HepG2 (cell line): ENCODE results near the gene GABRR3. TPM values are rescaled to one million over a fixed set of nuclear protein-coding genes. Genes with fewer than 3 reads are reported as not detected.

Source experiments
- HMG20A ChIP-seq: IDR thresholded peaks from 2 replicates; pipeline ENCODE4 v1.6.1; 2016; ENCODE audit warnings: borderline replicate concordance
- MAZ ChIP-seq, 2 experiments: sonication (generic) in 1 of 2; formaldehyde crosslinking in 1 of 2; IDR thresholded peaks; 2 replicates each; pipeline versions ENCODE4 v1.5.0 to v1.6.1; 2012 to 2020; ENCODE audit warnings: low read depth in 2 of 2, mild to moderate bottlenecking in 2 of 2, borderline replicate concordance in 1 of 2, improper control_type of control experiment in 1 of 2, low read length in 1 of 2, missing genetic modification reagents in 1 of 2, moderate library complexity in 1 of 2
- PATZ1 ChIP-seq: sonication (generic); formaldehyde crosslinking; IDR thresholded peaks from 2 replicates; pipeline ENCODE4 v1.4.0; 2020; ENCODE audit warnings: missing genetic modification reagents
- RCOR2 ChIP-seq: IDR thresholded peaks from 2 replicates; pipeline ENCODE4 v1.6.1; 2016; ENCODE audit warnings: missing biosample characterization, missing genetic modification reagents
- SIX4 ChIP-seq: sonication (generic); formaldehyde crosslinking; IDR thresholded peaks from 2 replicates; pipeline ENCODE4 v1.4.0; 2020; ENCODE audit warnings: missing genetic modification reagents
- STAT6 ChIP-seq: sonication (generic); formaldehyde crosslinking; IDR thresholded peaks from 2 replicates; pipeline ENCODE4 v1.4.0; 2020; ENCODE audit warnings: missing genetic modification reagents, mild to moderate bottlenecking, borderline replicate concordance
- UBTF ChIP-seq: sonication (generic); formaldehyde crosslinking; IDR thresholded peaks from 2 replicates; pipeline ENCODE4 v1.4.0; 2020; ENCODE audit warnings: mild to moderate bottlenecking, missing genetic modification reagents
- ZBTB34 ChIP-seq: sonication (generic); formaldehyde crosslinking; IDR thresholded peaks from 2 replicates; pipeline ENCODE4 v1.8.0; 2022; ENCODE audit warnings: mild to moderate bottlenecking, missing genetic modification reagents
- ZNF280D ChIP-seq: sonication (generic); formaldehyde crosslinking; IDR thresholded peaks from 2 replicates; pipeline ENCODE4 v1.5.1; 2020; ENCODE audit warnings: mild to moderate bottlenecking, missing genetic modification reagents
- ZNF503 ChIP-seq: sonication (generic); formaldehyde crosslinking; IDR thresholded peaks from 2 replicates; pipeline ENCODE4 v1.4.0; 2020; ENCODE audit warnings: missing genetic modification reagents
- ZNF629 ChIP-seq: sonication (generic); formaldehyde crosslinking; conservative IDR thresholded peaks from 2 replicates; pipeline ENCODE4 v1.5.0; 2020; ENCODE audit warnings: missing genetic modification reagents
- ZSCAN30 ChIP-seq: sonication (generic); formaldehyde crosslinking; IDR thresholded peaks from 2 replicates; pipeline ENCODE4 v1.5.0; 2020; ENCODE audit warnings: mild to moderate bottlenecking, missing genetic modification reagents
- polyA plus RNA-seq, 8 experiments: library from polyadenylated mRNA; depleted of rRNA in 3 of 8; stranded (reverse) in 7 of 8; unstranded in 1 of 8; fragments of >200 nt; fragmentation: Illumina TruSeq in 4 of 8; extraction: Trizol in 4 of 8; gene quantifications; 2 replicates each; pipeline versions ENCODE4 v1.2.1 to v1.2.3, GENCODE V29; 2011 to 2016; ENCODE audit warnings: low read depth in 4 of 8, missing spikeins in 1 of 8, mixed read lengths in 1 of 8; ENCODE audit not compliant: insufficient read depth in 1 of 8
- total RNA-seq, 5 experiments: library from RNA; depleted of rRNA; stranded (reverse); fragments of >200 nt; fragmentation: Illumina TruSeq; extraction: Trizol; gene quantifications; 2 replicates each; pipeline ENCODE4 v1.2.3, GENCODE V29; 2016; ENCODE audit warnings: low read depth in 1 of 5

GABRR3 gene
- total and polyA plus RNA-seq, 2 of the 13 experiments (the other 11 are each of a cell fraction or from before 2014, with no cell fraction given): 0.42 to 0.83 TPM

- peak; percentile 81 for TF ChIP-seq ZNF503 (CRISPR knock-in tag)
- no peak for TF ChIP-seq ZSCAN30
- peak; percentile 86 for TF ChIP-seq HMG20A
- TF ChIP-seq SIX4: peak; percentile 74; the same call in 1 of the 2 replicates
- peak; percentile 100 for TF ChIP-seq PATZ1 (CRISPR knock-in tag)
- 0 out of 2 replicates have a peak, but pooled peaks have one; percentile 47 for TF ChIP-seq MAZ (IDR thresholded peaks at IDR 0.05; ENCODE audit: borderline replicate concordance, low read depth, low read length)
- no peak for TF ChIP-seq MAZ (CRISPR knock-in tag; IDR thresholded peaks at IDR 0.05; ENCODE audit: low read depth)
- 0 out of 2 replicates have a peak, but pooled peaks have one; percentile 54 for TF ChIP-seq STAT6 (CRISPR knock-in tag)
- peak; percentile 47; the same call in 1 of the 2 replicates for TF ChIP-seq ZNF280D
- 0 out of 2 replicates have a peak, but pooled peaks have one; percentile 8 for TF ChIP-seq UBTF (CRISPR knock-in tag)
- peak; percentile 86 for TF ChIP-seq ZBTB34 (CRISPR knock-in tag)
- TF ChIP-seq RCOR2 (CRISPR knock-in tag): peak; percentile 72
- TF ChIP-seq ZNF629 (CRISPR knock-in tag): peak; percentile 36
Measured at GRCh38 chr3:98010194-98010882, 24.8 kb downstream of the GABRR3 start (continued).
